Left forelimb (tissue), 1 donor: ENCODE measurements around the gene RBM19.

Source experiments
- DNase-seq: peaks from one replicate; pipeline ENCODE4 v3.0.0-alpha.2; 2018; ENCODE audit warnings: low spot score

RBM19 gene

DNA sequence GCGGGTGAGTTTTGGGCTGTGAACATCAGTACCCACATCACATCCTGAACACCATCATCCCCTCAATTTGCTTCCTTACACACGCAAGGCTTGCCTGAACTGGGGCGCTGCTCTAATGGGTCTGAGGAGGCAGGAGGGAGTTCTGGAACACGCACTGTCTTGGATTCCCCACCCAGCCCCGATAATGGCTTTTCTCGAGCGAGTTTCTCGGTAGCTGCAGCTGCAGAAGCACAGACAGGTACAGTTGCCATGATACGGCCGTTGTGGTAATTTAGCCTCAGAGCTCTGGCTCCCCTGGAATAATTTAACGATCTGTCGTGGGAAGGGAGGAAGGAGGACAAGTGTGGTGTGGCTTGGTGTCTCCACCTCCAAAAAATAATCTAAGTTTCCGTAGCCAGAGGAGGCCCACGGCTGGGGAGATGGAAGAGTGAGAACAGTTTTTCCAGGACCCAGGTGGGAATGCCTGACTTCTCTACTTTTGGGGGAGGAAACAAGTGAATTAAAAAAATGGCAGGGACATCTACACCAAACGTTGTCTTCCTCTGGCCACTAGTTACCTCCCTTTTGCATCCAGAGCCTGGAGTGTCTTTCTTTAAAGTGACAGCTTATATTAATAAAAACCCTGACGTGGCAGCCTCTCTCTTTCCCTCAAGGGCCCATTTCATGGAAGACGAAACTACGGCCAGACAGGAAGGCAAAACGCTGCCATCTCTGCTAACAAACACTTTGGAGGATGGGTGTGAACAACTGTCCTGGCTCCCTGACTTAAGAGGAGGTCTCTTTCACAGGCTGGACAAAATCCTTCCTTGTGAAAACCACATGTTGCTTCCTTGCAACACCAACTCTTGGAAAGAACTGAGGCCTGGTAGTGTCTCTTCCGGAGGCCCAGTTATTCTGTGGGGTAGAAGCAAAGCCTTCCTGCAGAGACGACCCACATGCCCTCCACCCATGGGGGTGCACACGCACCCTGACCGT is 84.8 kb downstream of the RBM19 start:
- no peak for DNase-seq

DNA sequence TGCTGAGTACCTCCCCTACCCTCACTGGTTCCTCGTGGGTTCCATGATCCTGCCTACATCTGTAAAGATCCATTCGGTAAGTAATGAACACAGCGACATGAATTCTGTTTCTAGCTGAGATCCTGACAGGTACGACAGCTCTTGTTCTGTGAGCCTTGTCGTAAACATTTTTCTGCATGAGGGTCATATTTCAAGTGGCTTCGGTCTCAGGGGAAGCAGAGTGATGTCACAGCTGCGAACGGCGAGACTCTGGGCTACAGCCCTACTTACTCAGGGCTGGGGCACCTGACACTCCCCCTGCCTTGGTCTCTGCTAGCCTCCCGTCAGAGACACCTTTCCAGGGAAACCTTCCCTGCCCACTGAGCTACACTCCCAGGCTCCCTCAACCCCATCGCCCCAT is 85.8 kb downstream of the RBM19 start:
- no peak for DNase-seq

DNA sequence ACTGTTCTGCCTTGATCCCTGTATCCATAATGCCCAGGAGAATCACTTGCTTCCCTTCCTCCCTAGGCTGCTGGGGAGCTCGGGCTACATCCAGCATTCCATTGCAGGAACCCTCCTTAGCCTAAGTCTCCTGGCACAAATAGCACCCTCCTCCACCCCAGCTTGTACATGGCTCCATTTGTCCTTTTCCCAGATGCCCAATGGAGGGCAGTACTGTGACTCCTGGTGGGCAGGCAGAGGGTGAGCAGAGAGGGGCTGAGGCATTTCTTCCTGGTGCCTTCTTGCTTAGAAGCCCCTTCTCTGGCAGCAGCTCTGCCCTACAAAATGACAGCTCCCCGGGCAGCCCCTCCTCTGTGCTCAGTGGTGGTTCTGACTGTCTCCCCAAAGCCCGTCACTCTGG is 86.5 kb downstream of the RBM19 start:
- DNase-seq: no peak

DNA sequence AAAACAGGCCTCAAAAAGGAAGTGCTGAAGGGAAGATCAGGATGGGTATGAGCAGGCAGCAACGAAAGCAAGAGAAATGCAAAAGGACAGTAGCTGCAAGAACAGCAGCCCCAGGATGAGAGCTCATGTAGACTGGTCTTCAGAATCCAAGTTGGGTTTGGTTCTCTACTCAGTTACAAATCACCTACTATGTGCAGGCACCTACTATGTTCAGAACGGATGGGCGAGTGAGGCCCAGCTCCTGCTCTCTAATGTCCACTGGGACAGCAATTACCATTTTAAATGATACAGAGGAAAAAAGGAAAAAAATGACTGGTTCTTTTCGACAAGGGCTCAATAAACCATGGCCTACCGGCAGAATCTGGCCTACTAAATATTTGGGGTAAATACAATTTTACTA is 88.5 kb downstream of the RBM19 start:
- no peak for DNase-seq

DNA sequence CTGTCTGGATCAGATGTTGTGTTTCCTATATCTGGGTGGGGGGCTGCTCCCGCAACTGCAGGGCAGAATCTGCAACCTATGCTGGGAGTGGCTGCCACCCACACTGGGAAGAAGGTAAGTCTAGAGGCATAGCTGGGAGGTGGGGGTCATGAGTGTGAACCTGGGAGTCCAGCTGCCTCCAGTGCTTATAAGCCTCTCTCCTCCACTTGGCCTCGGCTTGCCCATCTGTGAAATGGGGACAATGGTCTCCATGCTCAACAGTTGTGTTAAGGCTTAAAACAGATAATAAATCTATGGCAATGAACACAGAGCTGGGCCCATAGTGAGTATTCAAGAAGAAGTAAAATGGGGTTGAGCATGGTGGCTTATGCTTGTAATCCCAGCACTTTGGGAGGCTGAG is 90.0 kb downstream of the RBM19 start:
- DNase-seq: no peak

DNA sequence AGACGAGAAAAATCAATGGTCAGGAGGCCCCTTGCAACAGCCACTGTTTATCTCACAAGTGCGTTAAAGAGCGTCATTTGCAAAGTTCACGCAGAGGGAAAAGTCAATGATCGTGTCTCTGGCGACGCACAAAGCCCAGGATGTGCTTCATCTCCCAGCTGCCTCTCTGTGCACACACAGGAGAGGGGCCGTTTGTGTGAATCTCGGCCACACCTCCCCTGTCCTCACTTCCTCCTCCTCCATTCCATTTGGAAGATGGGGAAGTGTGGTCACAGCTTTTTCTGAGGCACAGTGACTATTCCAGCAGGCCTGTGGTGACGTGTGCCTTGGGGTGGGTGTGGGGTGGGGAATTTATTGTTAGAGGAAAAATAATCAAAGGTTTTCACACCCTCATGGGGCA is 90.4 kb downstream of the RBM19 start:
- no peak for DNase-seq

DNA sequence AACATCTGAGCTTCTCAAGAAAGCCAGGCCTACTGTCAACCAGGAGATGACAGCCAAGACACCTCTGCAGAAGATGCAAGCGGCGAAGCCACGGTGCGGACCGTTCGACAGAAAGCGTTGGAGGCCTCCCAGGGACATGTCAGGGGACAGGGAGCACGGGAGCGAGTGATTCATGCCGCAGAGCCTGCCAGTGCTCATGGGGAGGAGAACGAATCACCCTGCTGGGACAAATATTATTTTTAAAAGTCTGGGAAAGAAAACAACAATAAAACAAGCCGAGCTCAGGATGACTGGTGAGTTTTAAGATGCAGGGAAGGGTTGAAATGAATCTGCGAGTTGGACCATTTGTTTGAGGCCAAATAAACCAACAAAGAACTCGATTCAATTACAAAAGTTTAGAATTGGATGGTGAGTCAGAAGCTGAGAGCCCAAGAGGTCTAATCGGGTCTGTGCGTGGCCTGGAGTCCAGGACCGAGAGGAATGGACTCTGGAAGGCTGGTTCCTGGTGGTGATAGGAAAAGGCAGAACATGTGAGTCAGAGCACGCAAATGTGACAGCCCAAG is 91.0 kb downstream of the RBM19 start:
- DNase-seq: no peak

DNA sequence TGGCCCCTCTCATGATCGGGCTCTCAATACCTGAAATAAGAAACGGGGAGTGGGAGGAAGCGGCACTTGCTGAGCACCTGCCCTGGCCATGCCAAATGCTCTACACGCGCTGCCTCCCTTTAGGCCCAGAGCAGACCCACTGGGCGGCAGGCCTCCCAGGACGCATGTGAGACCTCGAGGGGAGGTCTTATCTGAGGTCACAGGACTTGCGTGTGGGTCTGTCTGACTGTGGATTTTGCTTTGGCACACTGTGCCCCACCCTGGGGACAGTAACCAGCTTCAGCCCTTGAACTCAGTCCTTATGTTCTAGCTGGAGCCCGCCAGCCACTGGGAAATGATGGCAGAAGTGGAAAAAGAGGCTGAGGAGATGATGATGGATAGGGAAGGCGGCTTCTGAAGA is 91.8 kb downstream of the RBM19 start:
- DNase-seq: no peak

DNA sequence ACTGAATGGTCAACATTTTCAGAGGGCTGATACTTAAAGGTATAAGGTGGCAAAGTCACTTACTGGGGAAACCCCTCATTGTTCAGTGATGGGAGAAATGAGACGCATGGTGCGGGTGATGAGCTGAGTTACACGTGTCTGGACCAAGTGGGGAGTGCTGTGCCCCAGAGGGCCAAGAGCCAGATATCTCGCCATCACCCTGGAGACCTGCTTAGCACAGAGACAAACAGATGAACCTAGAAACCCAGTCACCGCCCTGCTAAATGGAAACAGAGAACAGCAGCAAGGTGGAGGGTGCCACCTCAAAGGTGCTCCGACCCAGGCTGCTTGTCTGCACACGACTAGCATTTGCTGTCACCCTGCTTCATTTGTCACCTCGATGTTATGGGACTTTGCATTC is 92.4 kb downstream of the RBM19 start:
- no peak for DNase-seq

DNA sequence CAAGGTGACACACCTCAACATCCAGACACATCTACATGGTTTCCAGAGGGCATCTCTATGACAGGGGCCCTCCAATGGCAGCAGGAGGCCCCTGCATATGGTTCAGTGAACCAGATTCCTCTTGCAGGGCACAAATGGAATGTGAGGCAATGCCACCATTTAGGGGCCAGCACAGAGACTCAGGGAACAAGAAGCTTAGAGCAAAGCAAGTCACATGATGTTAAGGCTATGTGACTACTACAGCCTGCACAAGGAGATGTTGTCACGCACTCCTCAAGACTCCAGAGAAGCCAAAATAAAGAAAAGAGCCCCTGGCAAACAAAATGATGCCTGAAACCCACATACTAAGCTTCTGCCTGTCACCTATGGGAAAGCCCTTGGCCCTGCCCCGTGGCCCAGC is 95.2 kb downstream of the RBM19 start:
- DNase-seq: no peak

DNA sequence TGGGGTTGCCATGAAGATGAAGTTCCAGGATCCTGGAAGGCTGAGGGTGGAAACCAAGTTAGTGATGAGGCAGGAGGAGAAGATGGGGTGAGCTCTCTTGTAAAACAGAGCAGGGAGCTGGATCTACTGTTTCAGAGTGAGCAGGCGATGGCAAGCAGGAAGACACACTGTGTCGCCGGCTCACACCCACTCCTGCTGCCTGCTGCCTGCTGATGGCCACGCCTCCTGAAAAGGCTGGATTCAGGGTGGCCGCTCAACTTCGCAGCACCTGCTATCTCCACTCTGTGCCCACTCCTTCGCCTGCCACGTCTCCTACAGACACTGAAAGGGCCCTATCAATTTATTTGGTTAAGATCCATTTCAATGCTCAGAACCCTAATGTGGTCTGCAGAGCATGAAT is 96.1 kb downstream of the RBM19 start:
- no peak for DNase-seq

DNA sequence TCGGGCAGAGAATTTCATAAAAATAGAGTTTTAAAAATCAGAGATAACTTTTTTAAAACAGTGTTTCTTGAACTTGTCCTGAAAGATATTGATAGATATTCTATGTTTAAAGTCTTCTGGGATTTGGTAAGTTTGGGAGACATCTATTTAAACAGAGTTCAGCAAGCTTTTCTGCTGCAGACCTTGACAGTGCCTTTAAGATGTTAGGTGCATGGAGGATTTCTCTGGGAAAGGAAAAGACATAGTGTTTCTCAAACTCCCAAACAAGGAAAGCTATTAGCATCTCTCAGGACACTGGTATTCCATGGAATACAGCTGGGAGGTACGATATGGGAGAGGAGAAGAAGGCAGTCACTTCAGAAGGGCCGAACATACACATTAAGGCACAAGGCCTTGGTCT is 97.8 kb downstream of the RBM19 start:
- no peak for DNase-seq

DNA sequence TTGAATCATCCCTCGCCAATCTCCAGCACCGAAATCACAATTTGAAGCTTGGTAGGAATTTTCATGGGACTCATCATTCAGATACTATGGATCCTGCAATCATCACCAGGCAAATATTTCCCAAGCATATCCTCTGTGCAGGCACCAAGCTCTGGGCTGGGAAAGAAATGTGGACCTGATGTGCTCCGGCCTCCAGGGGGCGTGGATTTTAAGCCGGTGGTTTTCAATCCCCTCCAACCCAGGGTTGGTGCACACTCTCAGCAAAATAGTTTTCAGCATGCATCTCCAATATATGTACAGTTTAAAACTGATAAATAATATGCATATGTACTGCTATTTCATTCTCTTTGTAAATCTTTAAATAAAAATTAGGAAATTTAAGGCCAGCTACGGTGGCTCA is 98.9 kb downstream of the RBM19 start:
- DNase-seq: no peak

DNA sequence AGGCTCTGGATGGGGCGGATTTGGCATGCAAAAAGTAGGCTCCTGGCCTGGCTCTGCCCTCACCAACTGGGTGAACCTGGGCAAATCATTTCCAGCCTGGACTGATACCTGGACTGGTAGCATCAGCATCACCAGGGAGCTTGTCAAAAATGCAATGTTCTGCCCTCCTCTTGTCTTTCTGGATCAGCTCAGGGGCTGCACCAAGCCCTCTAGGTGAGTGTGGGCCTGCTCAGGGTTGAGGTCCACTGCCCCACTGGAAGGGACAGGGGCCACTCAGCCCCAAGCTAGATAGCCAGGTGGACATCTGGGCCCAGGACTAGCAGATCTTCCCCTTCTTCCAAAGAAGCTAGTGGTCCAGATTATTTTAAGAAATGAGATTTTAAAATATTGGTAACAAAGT is 99.6 kb downstream of the RBM19 start:
- no peak for DNase-seq

DNA sequence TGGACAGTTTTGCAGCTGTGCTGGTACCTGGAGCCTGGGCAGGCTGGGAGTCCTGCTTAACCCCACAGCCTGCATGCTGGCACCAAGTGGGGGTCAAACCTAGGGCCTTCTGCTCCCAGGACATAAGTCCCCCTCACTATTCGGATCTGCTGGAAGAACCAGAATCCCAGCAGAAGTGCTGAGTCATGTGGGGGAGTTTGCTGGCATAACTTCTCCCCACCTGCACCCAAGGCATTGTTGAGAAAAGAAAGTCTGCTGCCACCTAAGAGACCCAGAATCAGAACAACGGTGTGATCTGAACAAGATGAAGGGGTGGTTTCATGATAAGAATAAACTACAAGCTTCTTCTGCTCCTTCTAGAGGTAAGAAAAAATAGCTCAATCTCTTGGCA is 102.7 kb downstream of the RBM19 start:
- DNase-seq: no peak

DNA sequence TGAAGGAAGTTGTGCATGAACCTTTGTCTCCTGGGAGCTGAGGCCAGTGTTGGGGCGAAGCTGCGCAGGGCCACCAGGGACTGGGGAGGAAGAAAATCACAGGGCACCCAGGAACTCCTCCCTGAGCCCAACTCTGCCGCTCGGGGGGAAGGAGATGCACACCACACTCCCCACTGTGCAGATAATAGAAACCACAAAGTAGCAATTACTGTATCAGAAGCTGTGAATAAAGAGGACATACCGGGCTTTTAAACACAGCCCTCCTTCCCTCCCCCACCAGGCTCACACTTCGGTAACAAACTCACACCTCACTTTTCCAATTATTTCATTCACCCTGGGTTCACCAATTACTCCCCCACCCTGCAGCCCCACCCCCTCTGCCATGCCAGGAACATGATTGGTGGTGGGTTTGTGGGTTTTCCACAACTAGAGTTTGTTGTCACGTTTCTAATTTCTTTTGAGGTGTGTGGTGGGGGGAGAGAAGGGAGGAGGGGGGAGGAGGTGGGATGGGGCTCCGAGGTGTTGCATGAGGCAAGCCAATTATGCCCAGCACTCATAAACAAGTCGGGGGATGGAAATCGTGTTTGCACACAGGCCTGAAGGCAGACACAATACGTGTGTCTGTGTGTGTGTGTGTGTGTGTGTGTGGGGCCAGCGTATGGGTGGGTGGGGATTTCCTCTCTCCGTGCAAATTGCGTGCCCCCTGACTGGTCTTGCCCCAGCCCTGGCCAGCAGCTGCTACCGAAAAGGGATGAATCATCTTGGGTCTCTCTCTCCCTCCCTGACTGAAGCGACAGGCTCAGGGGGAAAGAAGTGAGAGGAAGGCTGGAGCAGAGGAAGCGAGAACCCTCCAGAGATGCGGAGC is 103.3 kb downstream of the RBM19 start:
- no peak for DNase-seq

DNA sequence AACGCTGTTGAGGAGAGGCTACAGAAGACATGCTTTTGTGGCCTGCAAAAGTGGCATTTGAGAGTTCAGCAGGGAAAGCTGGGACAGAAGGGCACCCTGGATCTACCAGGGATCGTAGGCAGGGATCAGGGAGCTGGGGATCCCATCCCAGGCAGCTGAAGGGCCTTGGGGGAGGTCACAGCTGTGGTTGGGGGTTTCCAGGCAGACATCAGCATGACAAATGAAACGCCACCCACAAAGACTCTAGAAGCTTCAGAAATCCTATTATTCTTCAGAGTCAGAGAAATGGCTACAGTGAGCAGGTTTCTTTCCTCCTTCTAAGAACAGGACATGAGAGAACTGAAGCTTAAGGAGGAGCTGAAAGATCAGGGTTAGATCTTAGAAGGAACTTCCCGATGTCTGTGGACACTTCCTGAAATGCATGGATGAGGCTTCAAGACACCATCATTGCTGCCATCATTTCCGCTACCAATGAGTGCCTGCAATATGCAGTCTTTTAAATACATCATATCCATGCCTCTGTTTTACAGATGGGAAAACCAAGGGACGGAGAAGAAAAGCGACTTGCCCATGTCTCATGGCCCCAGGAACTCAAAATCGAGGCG is 104.3 kb downstream of the RBM19 start:
- no peak for DNase-seq

DNA sequence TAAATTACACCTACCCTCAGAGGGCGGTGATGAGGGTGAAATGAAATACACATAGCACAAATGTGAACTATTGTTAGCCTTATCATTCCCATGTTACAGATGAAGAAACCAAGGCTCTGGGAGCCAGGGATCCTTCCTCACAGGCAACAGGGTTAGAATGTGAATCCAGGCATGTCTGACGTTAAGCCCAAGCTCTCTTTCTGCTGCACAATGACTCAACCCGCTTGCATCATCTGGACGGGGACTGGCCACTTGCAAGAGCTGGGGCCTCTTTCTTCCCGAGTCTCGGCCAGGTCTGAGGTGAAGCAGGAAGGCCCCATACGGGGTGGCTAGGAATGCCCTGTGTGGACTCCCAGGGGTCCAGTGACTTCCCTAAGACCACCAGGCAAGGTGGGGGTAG is 105.2 kb downstream of the RBM19 start:
- no peak for DNase-seq

DNA sequence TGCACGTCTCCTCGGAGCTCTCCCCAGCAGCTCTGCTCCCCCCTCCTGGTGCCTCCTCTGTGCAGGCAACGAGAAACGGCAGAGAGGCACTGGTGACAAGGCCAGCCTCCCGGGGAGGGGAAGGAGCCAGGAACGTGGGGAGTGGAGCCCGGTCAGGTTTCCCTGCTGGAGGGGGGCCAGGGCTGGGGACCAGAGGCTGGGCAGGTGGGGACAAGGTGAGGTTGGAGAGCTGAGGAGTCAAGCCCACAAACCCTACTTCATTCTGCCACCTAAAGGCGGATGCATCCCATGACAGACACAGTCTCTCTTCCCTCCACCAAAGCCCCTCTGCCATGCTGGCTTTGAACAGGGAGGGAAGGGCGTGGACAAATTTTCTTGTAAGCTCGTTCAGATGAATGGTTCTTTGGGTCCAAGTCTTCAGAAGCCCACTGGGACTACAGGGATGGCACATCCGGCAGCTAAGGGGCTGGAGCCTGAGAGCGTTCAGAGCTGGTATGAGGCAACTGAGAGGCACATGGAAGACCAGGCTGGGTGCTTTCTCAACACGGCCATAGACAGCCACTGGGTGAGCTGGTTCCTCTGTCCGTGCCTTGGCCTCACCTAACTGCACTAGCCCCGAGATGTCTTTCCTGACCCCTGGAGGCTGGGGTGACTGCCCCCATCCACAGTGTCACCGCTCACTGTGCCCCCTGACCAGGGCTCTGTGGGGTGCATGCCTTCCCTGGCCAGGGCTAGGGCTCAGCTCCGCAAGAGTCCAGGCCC is 105.9 kb downstream of the RBM19 start:
- DNase-seq: no peak

DNA sequence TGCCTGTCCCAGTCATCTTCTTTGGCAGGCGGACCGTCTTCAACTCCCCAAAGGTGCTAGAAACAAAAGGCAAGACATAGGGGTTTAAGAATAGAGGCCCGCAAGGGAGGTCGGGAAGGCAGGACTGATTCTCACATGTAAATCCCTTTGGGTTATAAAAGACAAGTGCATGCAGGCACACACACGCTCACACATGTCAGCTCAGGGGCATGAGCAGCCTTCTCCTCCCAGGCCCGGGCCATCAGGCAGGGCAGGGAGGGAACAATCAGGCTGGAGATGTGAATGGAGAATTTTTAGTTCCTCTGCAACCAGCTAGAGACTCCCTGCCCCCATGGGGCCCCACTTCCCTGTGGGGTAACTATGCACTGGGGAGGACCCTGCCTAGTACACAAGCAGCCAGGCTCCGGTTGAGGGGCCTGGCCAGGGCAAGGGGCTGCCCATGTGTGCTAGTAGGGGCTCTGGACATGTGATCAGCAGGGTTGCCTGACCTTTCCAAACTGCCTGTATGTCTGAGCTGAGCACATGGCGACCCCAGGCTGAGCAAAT is 107.2 kb downstream of the RBM19 start:
- DNase-seq: no peak

DNA sequence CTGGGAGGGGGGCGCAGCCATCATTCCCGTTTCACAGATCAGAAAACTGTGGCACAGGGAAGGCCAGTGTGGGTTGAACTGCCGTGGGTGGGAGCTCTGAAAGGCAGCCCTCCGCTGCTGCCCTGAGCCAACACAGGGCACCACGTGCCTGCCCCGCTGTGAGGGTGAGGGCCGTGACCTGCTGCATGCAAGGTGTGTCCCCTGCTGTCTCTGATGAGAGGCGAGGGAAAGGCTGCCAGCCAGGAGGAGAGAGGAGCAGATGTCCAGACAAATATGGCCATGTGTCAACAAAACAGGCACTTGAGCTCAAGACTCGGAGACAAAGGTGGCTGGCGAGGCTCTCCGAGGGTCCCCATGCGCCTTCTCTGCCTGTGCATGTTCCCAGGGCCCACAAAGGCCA is 108.8 kb downstream of the RBM19 start:
- DNase-seq: no peak
